Vagina (tissue), 2 donors: ENCODE data around the gene IRF2BPL.

ENCODE experiments used
- CTCF ChIP-seq, 3 experiments: fragments of 450-650 bp in 2 of 3; fragments of 200-600 bp in 1 of 3; sonication (generic) in 1 of 3; IDR thresholded peaks; one replicate each; pipeline ENCODE4 v1.5.1; 2017 to 2019; ENCODE audit warnings: antibody characterized with exemption in 3 of 3, mild to moderate bottlenecking in 2 of 3, moderate library complexity in 2 of 3
- POLR2A ChIP-seq, 2 donors: fragments of 450-650 bp; IDR thresholded peaks; one replicate each; pipeline ENCODE4 v1.6.1; 2017; ENCODE audit warnings: antibody characterized with exemption in 2 of 2, mild to moderate bottlenecking in 2 of 2, moderate library complexity in 2 of 2
- POLR2AphosphoS5 ChIP-seq, 2 donors: sonication (generic); formaldehyde crosslinking; IDR thresholded peaks; one replicate each; pipeline ENCODE4 v1.9.0; 2017; ENCODE audit warnings: antibody characterized with exemption in 2 of 2, mild to moderate bottlenecking in 2 of 2, low read depth in 1 of 2; ENCODE audit not compliant: insufficient read depth in 1 of 2

- no peak for TF ChIP-seq CTCF (IDR thresholded peaks at IDR 0.05)
- no peak for TF ChIP-seq POLR2AphosphoS5 (IDR thresholded peaks at IDR 0.05; ENCODE audit: insufficient read depth in 1 of 2, low read depth in 1 of 2)
- TF ChIP-seq POLR2A (IDR thresholded peaks at IDR 0.05) = no peak
These were observed 29.6 kb upstream of the IRF2BPL start for GRCh38 chr14:77058117-77058516.
